IMR-90 (cell line): Measurements from ENCODE around the gene HADH. TPM values are rescaled to one million over a fixed set of nuclear protein-coding genes. Genes with fewer than 3 reads are reported as not detected.

Experiments
- ATAC-seq: fragments of 200-7000 bp; cut with Tn5 transposase; 2 replicates; pipeline ENCODE4 v1.9.1; 2020; ENCODE audit warnings: low read depth, mild to moderate bottlenecking, moderate library complexity
- BruUV-seq: library from RNA; stranded (reverse); fragments of 400-500 nt; replicated peaks from 2 replicates; lab custom pipeline; 2021; lab: Mats Ljungman, UMichigan
- CTCF ChIA-PET: fragments of 300-600 bp; formaldehyde crosslinking; extraction: SDS; loops from one replicate; lab custom pipeline; 2021; ENCODE audit warnings: antibody characterized with exemption; lab: Yijun Ruan, JAX
- POLR2A ChIA-PET: fragments of 300-600 bp; sonication (Branson Sonifier 250); formaldehyde crosslinking; loops from one replicate; lab custom pipeline; 2022; ENCODE audit warnings: antibody characterized with exemption; ENCODE audit not compliant: unreplicated experiment; lab: Charles Lee
- DNase-seq: peaks from one replicate; pipeline ENCODE4 v3.0.0; 2013
- H2AFZ ChIP-seq: replicated peaks from 2 replicates; pipeline ENCODE3; 2013; ENCODE audit warnings: low read length, mild to moderate bottlenecking; ENCODE audit not compliant: poor library complexity
- H2AK5ac ChIP-seq: 2 replicates; pipeline ENCODE4 v1.6.1; 2013; ENCODE audit warnings: low read depth, low read length, inconsistent platforms
- H2AK9ac ChIP-seq: replicated peaks from 2 replicates; pipeline ENCODE3; 2013; ENCODE audit warnings: mild to moderate bottlenecking, low read depth, low read length, moderate library complexity; ENCODE audit not compliant: poor library complexity
- H2BK120ac ChIP-seq: 2 replicates; pipeline ENCODE4 v1.6.1; 2013; ENCODE audit warnings: low read depth, low read length, inconsistent platforms
- H2BK15ac ChIP-seq: 3 replicates; pipeline ENCODE4 v1.6.1; 2013; ENCODE audit warnings: low read depth, low read length, inconsistent platforms
- H2BK20ac ChIP-seq: 2 replicates; pipeline ENCODE4 v1.6.1; 2013; ENCODE audit warnings: low read depth, mild to moderate bottlenecking, inconsistent platforms, low read length, moderate library complexity
- H2BK5ac ChIP-seq: 2 replicates; pipeline ENCODE4 v1.6.1; 2013; ENCODE audit warnings: mild to moderate bottlenecking, low read depth, low read length, inconsistent platforms; ENCODE audit not compliant: poor library complexity, severe bottlenecking
- H3K14ac ChIP-seq: replicated peaks from 2 replicates; pipeline ENCODE4 v1.6.1; 2013; ENCODE audit warnings: low read depth, low read length, inconsistent platforms
- H3K18ac ChIP-seq: 2 replicates; pipeline ENCODE4 v1.6.1; 2013; ENCODE audit warnings: low read depth, low read length, control low read depth
- H3K23ac ChIP-seq: 2 replicates; pipeline ENCODE4 v1.6.1; 2013; ENCODE audit warnings: low read depth, low read length, inconsistent platforms
- H3K27ac ChIP-seq: 2 replicates; pipeline ENCODE4 v1.5.1; 2013; ENCODE audit warnings: mild to moderate bottlenecking, control low read depth, low read length; ENCODE audit not compliant: insufficient read depth
- H3K27me3 ChIP-seq: 2 replicates; pipeline ENCODE4 v1.6.1; 2013; ENCODE audit warnings: low read length; ENCODE audit not compliant: control insufficient read depth, insufficient read depth
- H3K36me3 ChIP-seq: 2 replicates; pipeline ENCODE4 v1.6.1; 2013; ENCODE audit warnings: low read length, mixed read lengths; ENCODE audit not compliant: control insufficient read depth, insufficient read depth
- H3K4ac ChIP-seq: 2 replicates; pipeline ENCODE4 v1.6.1; 2013; ENCODE audit warnings: low read depth, low read length, inconsistent platforms
- H3K4me1 ChIP-seq: 2 replicates; pipeline ENCODE4 v1.6.1; 2013; ENCODE audit warnings: low read length, mixed read lengths; ENCODE audit not compliant: control insufficient read depth, insufficient read depth
- H3K4me2 ChIP-seq: 2 replicates; pipeline ENCODE4 v1.6.1; 2013; ENCODE audit warnings: low read depth, mild to moderate bottlenecking, control low read depth, low read length, moderate library complexity
- H3K4me3 ChIP-seq: 2 replicates; pipeline ENCODE4 v1.5.1; 2013; ENCODE audit warnings: low read depth, mild to moderate bottlenecking, control low read depth, low read length, moderate library complexity; ENCODE audit not compliant: insufficient read depth
- H3K56ac ChIP-seq: 2 replicates; pipeline ENCODE4 v1.6.1; 2013; ENCODE audit warnings: low read length, inconsistent platforms; ENCODE audit not compliant: insufficient read depth; ENCODE audit errors: extremely low read depth
- H3K79me1 ChIP-seq, 2 experiments: 2 replicates each; pipeline ENCODE4 v1.6.1; 2013; ENCODE audit warnings: low read length in 2 of 2, inconsistent platforms in 1 of 2, low read depth in 1 of 2
- H3K9ac ChIP-seq: 2 replicates; pipeline ENCODE4 v1.6.1; 2013; ENCODE audit warnings: low read depth, low read length, control low read depth
- H3K9me1 ChIP-seq: 2 replicates; pipeline ENCODE4 v1.6.1; 2013; ENCODE audit warnings: low read length, inconsistent platforms; ENCODE audit not compliant: insufficient read depth
- H3K9me3 ChIP-seq: 2 replicates; pipeline ENCODE4 v1.6.1; 2013; ENCODE audit warnings: low read length; ENCODE audit not compliant: control insufficient read depth, insufficient read depth
- H4K20me1 ChIP-seq: 2 replicates; pipeline ENCODE4 v1.6.1; 2013; ENCODE audit warnings: low read length, inconsistent platforms; ENCODE audit not compliant: insufficient read depth
- H4K5ac ChIP-seq: 2 replicates; pipeline ENCODE4 v1.6.1; 2013; ENCODE audit warnings: mild to moderate bottlenecking, low read depth, low read length, control low read depth
- H4K8ac ChIP-seq, 2 experiments: 2 replicates each; pipeline ENCODE4 v1.6.1; 2013; ENCODE audit warnings: low read depth in 2 of 2, low read length in 2 of 2, control low read depth in 1 of 2, inconsistent platforms in 1 of 2
- H4K91ac ChIP-seq: 2 replicates; pipeline ENCODE4 v1.6.1; 2013; ENCODE audit warnings: low read depth, low read length, inconsistent platforms; ENCODE audit not compliant: insufficient read depth
- MXI1 ChIP-seq: IDR thresholded peaks from 2 replicates; pipeline ENCODE4 v1.6.1; 2012; ENCODE audit warnings: low read depth, mild to moderate bottlenecking, low read length, moderate library complexity, borderline replicate concordance
- WGBS, 2 experiments: methylation state at CpG; one replicate each; pipeline versions ENCODE4 v1.1.5 to v1.1.7; 2013; ENCODE audit warnings: missing lambda C conversion rate in 2 of 2; ENCODE audit not compliant: insufficient read length in 1 of 2; ENCODE audit errors: extremely low coverage in 2 of 2; 5-methylcytosine and 5-hydroxymethylcytosine counted together
- dilution Hi-C: fragments of 300-500 bp; cut with HindIII; formaldehyde crosslinking; loops from one replicate; pipeline ENCODE4 v1.14.3; 2018; ENCODE audit warnings: low sequenced_read_pairs; ENCODE audit not compliant: unreplicated experiment
- in situ Hi-C: fragments of 300-500 bp; cut with MboI; formaldehyde crosslinking; loops from 3 replicates; pipeline ENCODE4 v1.14.3; 2019; ENCODE audit warnings: low sequenced_read_pairs, inconsistent platforms, mixed read lengths
- intact Hi-C: fragments of 100-400 bp; cut with micrococcal nuclease; formaldehyde crosslinking; loops from 2 replicates; pipeline ENCODE4 v1.10.0; 2022
- polyA plus RNA-seq, 3 experiments: library from polyadenylated mRNA; depleted of rRNA; stranded (reverse); fragments of >200 nt; gene quantifications; 2 replicates each; pipeline ENCODE4 v1.2.3, GENCODE V29; 2012; ENCODE audit warnings: low replicate concordance in 1 of 3
- total RNA-seq: library from RNA; depleted of rRNA; stranded (reverse); fragments of >200 nt; gene quantifications from 2 replicates; pipeline ENCODE4 v1.2.3, GENCODE V29; 2012

HADH gene
- total and polyA plus RNA-seq, 2 of the 4 experiments (the other 2 are of a cell fraction): 6.8 to 22.6 TPM

DNA sequence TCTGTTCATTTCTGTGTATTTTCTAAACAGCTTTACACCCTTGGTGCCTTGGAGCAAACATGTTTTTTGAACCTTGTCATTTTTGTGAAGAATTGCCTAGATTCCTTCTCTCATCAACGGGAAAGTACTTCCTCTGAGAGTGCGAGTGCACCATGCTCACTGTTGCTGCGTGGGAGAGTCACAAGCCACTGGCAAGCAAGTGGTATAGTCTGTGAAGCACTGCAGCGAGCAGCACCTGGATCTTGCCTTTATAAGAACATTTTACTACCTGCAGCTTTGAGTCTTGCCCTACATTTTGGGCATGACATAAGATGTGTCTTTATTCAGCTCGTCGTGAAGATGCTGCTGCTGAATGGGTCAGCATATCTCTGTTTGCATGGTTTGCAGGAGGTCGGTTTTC, 44.9 kb downstream of the HADH start:
- H3K9me1 ChIP-seq: no peaks in the 10 kb centered on the region; the same call in 1 of the 2 replicates
- no peak overlapping the region for H2BK120ac ChIP-seq
- H3K4me2 ChIP-seq: no peak overlapping the region
- WGBS, 2 experiments: 93% methylated on average over 2 of the region's 7 CpGs; no CpG with 5 or more reads in 1 of the 2 experiments
- no peak overlapping the region for H2BK15ac ChIP-seq
- peaks cover 4% of the 10 kb centered on the region for H3K36me3 ChIP-seq
- H4K20me1 ChIP-seq: no peaks in the 10 kb centered on the region
- no peak overlapping the region for H3K27ac ChIP-seq
- H3K56ac ChIP-seq: no peak overlapping the region
- CTCF ChIA-PET: interaction anchor here (1.1 to 1.4 kb wide), 3 partner anchors 9 to 538 kb away, joined by 3 to 5 read pairs (median 3); no protein-coding TSS in a partner anchor
- H2BK5ac ChIP-seq: no peak overlapping the region
- ATAC-seq (no peak), DNase-seq (no peak)
- H2AK5ac ChIP-seq: no peak overlapping the region
- no peak overlapping the region for H3K14ac ChIP-seq
- dilution Hi-C loops (no loop called here), in situ Hi-C loops (no loop called here), intact Hi-C loops (no loop called here)
- POLR2A ChIA-PET: no interaction called here
- H3K9me3 ChIP-seq: 0 out of 2 replicates have a peak, but pooled peaks cover 2% of the 10 kb centered on the region
- H2BK20ac ChIP-seq: no peak overlapping the region
- H3K4me3 ChIP-seq: no peak overlapping the region
- TF ChIP-seq MXI1: no peak
- no peak overlapping the region for H4K8ac ChIP-seq
- H3K18ac ChIP-seq: no peak overlapping the region
- no peaks in the 10 kb centered on the region for H3K27me3 ChIP-seq
- no peaks in the 10 kb centered on the region for H3K79me1 ChIP-seq
- H3K4me1 ChIP-seq: peaks cover under 1% of the 10 kb centered on the region; the same call in 1 of the 2 replicates
- H3K4ac ChIP-seq: no peak overlapping the region
- H3K9ac ChIP-seq: no peak overlapping the region
- no peak overlapping the region for H3K23ac ChIP-seq
- BruUV-seq: no TSS peak
- H2AFZ ChIP-seq: no peak overlapping the region
- no peak overlapping the region for H4K91ac ChIP-seq
- no peak overlapping the region for H2AK9ac ChIP-seq
- H4K5ac ChIP-seq: no peak overlapping the region
